ENCODE measurements around the gene CENPP. TPM values are rescaled to one million over a fixed set of nuclear protein-coding genes. Genes with fewer than 3 reads are reported as not detected.

The CENPP gene
- total RNA-seq, 1 donor from 2014 or later, result 4.5 TPM

- no peak for TF ChIP-seq CTCF (IDR thresholded peaks at IDR 0.05; ENCODE audit: unreplicated experiment)
- H3K4me3 Mint-ChIP-seq (ENCODE audit: unreplicated experiment), result no peak overlapping the region
- no peaks in the 10 kb centered on the region for H3K27me3 Mint-ChIP-seq (ENCODE audit: unreplicated experiment)
- H3K9me3 Mint-ChIP-seq (ENCODE audit: unreplicated experiment), result no peaks in the 10 kb centered on the region
- no peaks in the 10 kb centered on the region for H3K36me3 Mint-ChIP-seq (ENCODE audit: low read depth, unreplicated experiment)
- H3K4me1 Mint-ChIP-seq (ENCODE audit: unreplicated experiment), result no peaks in the 10 kb centered on the region
- no peak overlapping the region for H3K27ac Mint-ChIP-seq (ENCODE audit: unreplicated experiment)
- no peak for DNase-seq (ENCODE audit: low spot score)
These were observed 141.8 kb downstream of the CENPP start for GRCh38 chr9:92467511-92467910.

- Mint-ChIP-seq H3K36me3 (ENCODE audit: low read depth, unreplicated experiment) (no peaks in the 10 kb centered on the region), H3K4me1 (ENCODE audit: unreplicated experiment) (no peaks in the 10 kb centered on the region), H3K27me3 (ENCODE audit: unreplicated experiment) (no peaks in the 10 kb centered on the region), H3K4me3 (ENCODE audit: unreplicated experiment) (no peak overlapping the region), H3K27ac (ENCODE audit: unreplicated experiment) (no peak overlapping the region), H3K9me3 (ENCODE audit: unreplicated experiment) (no peaks in the 10 kb centered on the region)
- TF ChIP-seq CTCF (IDR thresholded peaks at IDR 0.05; ENCODE audit: unreplicated experiment), result no peak
- no peak for DNase-seq (ENCODE audit: low spot score)
These were observed 142.5 kb downstream of the CENPP start for GRCh38 chr9:92468206-92468605.

- no peak for TF ChIP-seq CTCF (IDR thresholded peaks at IDR 0.05; ENCODE audit: unreplicated experiment)
- Mint-ChIP-seq H3K27ac (ENCODE audit: unreplicated experiment) (no peak overlapping the region), H3K36me3 (ENCODE audit: low read depth, unreplicated experiment) (no peaks in the 10 kb centered on the region)
These were observed 148.8 kb downstream of the CENPP start for GRCh38 chr9:92474587-92474986.

GRCh38 chr9:92476962-92477361 is 151.2 kb downstream of the CENPP start:
- no peaks in the 10 kb centered on the region for H3K27me3 Mint-ChIP-seq (ENCODE audit: unreplicated experiment)

More at GRCh38 chr9:92474587-92474986, 148.8 kb downstream of the CENPP start:
- no peak for DNase-seq (ENCODE audit: low spot score)
- Mint-ChIP-seq H3K4me3 (ENCODE audit: unreplicated experiment) (no peak overlapping the region), H3K4me1 (ENCODE audit: unreplicated experiment) (no peaks in the 10 kb centered on the region), H3K27me3 (ENCODE audit: unreplicated experiment) (no peaks in the 10 kb centered on the region), H3K9me3 (ENCODE audit: unreplicated experiment) (no peaks in the 10 kb centered on the region)

GRCh38 chr9:92478783-92479182 is 153.0 kb downstream of the CENPP start:
- Mint-ChIP-seq H3K36me3 (ENCODE audit: low read depth, unreplicated experiment) (no peaks in the 10 kb centered on the region), H3K27ac (ENCODE audit: unreplicated experiment) (no peak overlapping the region), H3K9me3 (ENCODE audit: unreplicated experiment) (no peaks in the 10 kb centered on the region), H3K4me1 (ENCODE audit: unreplicated experiment) (peaks cover 7% of the 10 kb centered on the region), H3K4me3 (ENCODE audit: unreplicated experiment) (no peak overlapping the region), H3K27me3 (ENCODE audit: unreplicated experiment) (no peaks in the 10 kb centered on the region)
- no peak for TF ChIP-seq CTCF (IDR thresholded peaks at IDR 0.05; ENCODE audit: unreplicated experiment)
- DNase-seq (ENCODE audit: low spot score), result no peak

More at GRCh38 chr9:92476962-92477361, 151.2 kb downstream of the CENPP start:
- no peak for TF ChIP-seq CTCF (IDR thresholded peaks at IDR 0.05; ENCODE audit: unreplicated experiment)
- Mint-ChIP-seq H3K4me3 (ENCODE audit: unreplicated experiment) (no peak overlapping the region), H3K36me3 (ENCODE audit: low read depth, unreplicated experiment) (no peaks in the 10 kb centered on the region), H3K4me1 (ENCODE audit: unreplicated experiment) (peaks cover 7% of the 10 kb centered on the region), H3K27ac (ENCODE audit: unreplicated experiment) (no peak overlapping the region), H3K9me3 (ENCODE audit: unreplicated experiment) (no peaks in the 10 kb centered on the region)
- DNase-seq (ENCODE audit: low spot score), result no peak

All from endothelial cell (in vitro differentiated cells).